ENCODE results near the gene FNDC8. TPM values are rescaled to one million over a fixed set of nuclear protein-coding genes. Genes with fewer than 3 reads are reported as not detected.

FNDC8 gene
- total RNA-seq (2014; rRNA removed; shearing (Covaris generic)): not detected in 2 replicates

- Histone ChIP-seq H3K4me1 (replicated peaks) (peaks cover 31% of the 10 kb centered on the region), H3K27me3 (replicated peaks) (no peaks in the 10 kb centered on the region), H3K36me3 (peaks cover 23% of the 10 kb centered on the region), H3K9me3 (replicated peaks) (no peaks in the 10 kb centered on the region), H3K4me3 (no peak within 1 kb of the TSS), H3K27ac (no peak within 1 kb of the TSS)
- no peak for DNase-seq (ENCODE audit: low read depth in 1 of 2, low spot score in 2 of 2)
Measured at GRCh38 chr17:35121315-35121714, at the start of gene FNDC8. TSS of gene FNDC8 (plus strand) at chr17:35121615. CDS start at chr17:35121694, 79 bp downstream.

- no peak overlapping the region for H3K27ac ChIP-seq
- H3K4me3 ChIP-seq: no peak overlapping the region
- H3K4me1 ChIP-seq (replicated peaks): peaks cover 24% of the 10 kb centered on the region
- no peaks in the 10 kb centered on the region for H3K27me3 ChIP-seq (replicated peaks)
- H3K36me3 ChIP-seq: no peaks in the 10 kb centered on the region
- no peaks in the 10 kb centered on the region for H3K9me3 ChIP-seq (replicated peaks)
- no peak for DNase-seq (ENCODE audit: low read depth in 1 of 2, low spot score in 2 of 2)
Measured at GRCh38 chr17:35073183-35073790, 48.1 kb upstream of the FNDC8 start.

DNA sequence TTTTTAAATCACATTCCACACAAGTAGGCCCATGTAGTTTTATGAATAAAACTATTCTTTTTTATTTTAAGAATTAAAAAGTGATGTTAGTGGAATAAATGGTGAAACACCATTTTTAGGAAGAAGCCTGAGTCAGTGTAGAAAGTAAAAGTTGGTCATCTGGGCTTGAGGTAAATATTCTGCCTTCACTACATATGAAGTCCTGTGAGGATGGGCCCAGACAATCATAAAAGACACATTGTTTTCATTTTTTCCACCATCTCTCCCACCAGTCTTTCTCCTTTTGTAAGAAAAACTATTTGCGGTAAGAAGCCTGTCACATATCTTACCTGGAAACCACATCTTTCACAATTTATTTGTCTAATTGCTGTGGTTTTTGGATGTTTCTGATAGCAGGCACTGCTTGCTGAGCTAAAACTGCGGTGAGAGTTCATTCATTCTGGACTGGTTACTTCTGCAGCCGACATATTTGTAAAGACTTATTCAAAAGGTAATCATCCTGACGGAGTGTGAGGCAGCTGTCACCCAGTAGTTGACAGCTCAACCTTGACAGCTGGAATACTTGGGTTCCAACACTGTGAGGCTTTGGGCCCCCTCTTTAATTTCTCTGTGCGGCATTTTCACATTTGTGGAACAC, 47.3 kb upstream of the FNDC8 start:
- H3K4me1 ChIP-seq (replicated peaks): peaks cover 24% of the 10 kb centered on the region

GRCh38 chr17:35074711-35075707, 46.4 kb upstream of the FNDC8 start:
- Histone ChIP-seq H3K4me1 (replicated peaks) (peaks cover 24% of the 10 kb centered on the region), H3K4me3 (no peak overlapping the region), H3K27me3 (replicated peaks) (no peaks in the 10 kb centered on the region), H3K27ac (no peak overlapping the region), H3K9me3 (replicated peaks) (no peaks in the 10 kb centered on the region), H3K36me3 (no peaks in the 10 kb centered on the region)
- DNase-seq (ENCODE audit: low read depth in 1 of 2, low spot score in 2 of 2): no peak

More for the DNA sequence above, 47.3 kb upstream of the FNDC8 start:
- H3K4me3 ChIP-seq: no peak overlapping the region
- no peaks in the 10 kb centered on the region for H3K27me3 ChIP-seq (replicated peaks)
- H3K36me3 ChIP-seq: no peaks in the 10 kb centered on the region
- no peaks in the 10 kb centered on the region for H3K9me3 ChIP-seq (replicated peaks)
- H3K27ac ChIP-seq: no peak overlapping the region
- DNase-seq (ENCODE audit: low read depth in 1 of 2, low spot score in 2 of 2): no peak

DNA sequence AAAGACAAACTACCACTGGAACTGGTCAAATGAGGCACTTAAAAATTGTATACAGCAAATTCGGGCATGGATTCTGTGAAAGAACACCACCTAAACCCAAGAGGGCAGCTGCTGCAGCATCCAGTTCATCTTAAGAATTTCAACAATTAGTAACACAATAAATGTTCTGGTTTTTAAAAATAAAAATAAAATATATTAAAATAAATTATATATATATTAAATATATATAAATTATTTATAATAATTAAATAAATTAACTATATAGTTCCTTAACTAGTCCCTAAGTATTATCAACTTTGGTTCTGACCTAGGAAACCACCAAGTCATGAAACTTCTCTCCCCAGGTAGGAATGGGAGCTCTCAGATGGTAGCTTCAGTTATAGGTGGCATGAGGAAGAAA, 44.5 kb upstream of the FNDC8 start:
- DNase-seq (ENCODE audit: low read depth in 1 of 2, low spot score in 2 of 2): no peak
- H3K36me3 ChIP-seq: no peaks in the 10 kb centered on the region
- no peak overlapping the region for H3K4me3 ChIP-seq
- H3K27ac ChIP-seq: no peak overlapping the region
- peaks cover 24% of the 10 kb centered on the region for H3K4me1 ChIP-seq (replicated peaks)
- no peaks in the 10 kb centered on the region for H3K27me3 ChIP-seq (replicated peaks)
- no peaks in the 10 kb centered on the region for H3K9me3 ChIP-seq (replicated peaks)

DNA sequence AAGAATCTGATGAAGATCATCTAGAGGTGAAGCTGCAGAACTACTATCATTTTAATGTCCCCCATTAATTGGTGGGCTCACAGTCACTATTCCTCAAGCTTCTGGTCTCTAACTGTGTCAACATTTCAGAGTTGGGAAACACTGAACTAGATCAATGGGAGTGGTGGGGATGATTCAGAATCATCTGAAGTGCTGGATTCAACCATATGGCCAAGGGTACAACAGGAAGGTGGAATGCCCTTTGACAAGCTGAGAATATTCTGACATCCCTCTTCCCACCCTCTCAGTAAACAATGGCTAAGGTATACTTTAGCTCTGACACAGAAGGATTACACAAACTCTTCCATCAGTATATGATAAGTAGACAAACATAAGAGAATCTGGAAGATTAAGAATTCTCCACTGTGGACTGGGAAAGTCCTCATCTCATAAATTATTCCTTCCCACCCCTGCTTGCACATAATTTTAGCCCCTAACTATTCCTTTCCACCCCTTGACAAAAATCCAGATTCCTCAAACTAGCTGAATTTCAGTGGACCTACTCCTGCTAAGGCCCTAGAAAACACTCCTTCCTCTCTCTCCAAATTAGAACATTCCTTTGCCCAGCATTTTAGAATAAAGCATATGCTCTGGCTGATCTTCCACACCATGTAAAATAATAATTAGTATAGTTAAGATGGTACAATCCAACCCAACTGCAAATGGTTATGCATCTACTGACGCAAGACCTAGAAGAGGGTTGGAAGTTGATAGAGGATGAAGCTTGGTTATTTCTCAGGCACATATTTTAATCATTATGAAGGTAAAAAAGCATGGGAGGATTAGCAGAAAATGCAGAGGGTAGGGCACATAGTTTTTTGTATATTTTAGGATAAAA, 41.6 kb upstream of the FNDC8 start:
- no peaks in the 10 kb centered on the region for H3K27me3 ChIP-seq (replicated peaks)
- H3K4me1 ChIP-seq (replicated peaks): peaks cover 36% of the 10 kb centered on the region
- H3K9me3 ChIP-seq (replicated peaks): no peaks in the 10 kb centered on the region
- no peak overlapping the region for H3K27ac ChIP-seq
- no peak overlapping the region for H3K4me3 ChIP-seq
- no peak for DNase-seq (ENCODE audit: low read depth in 1 of 2, low spot score in 2 of 2)
- H3K36me3 ChIP-seq: no peaks in the 10 kb centered on the region

- Histone ChIP-seq H3K4me3 (no peak overlapping the region), H3K36me3 (no peaks in the 10 kb centered on the region), H3K27ac (no peak overlapping the region), H3K27me3 (replicated peaks) (no peaks in the 10 kb centered on the region), H3K4me1 (replicated peaks) (peaks cover 37% of the 10 kb centered on the region), H3K9me3 (replicated peaks) (no peaks in the 10 kb centered on the region)
- no peak for DNase-seq (ENCODE audit: low read depth in 1 of 2, low spot score in 2 of 2)
Measured at GRCh38 chr17:35080536-35080935, 40.9 kb upstream of the FNDC8 start.

DNA sequence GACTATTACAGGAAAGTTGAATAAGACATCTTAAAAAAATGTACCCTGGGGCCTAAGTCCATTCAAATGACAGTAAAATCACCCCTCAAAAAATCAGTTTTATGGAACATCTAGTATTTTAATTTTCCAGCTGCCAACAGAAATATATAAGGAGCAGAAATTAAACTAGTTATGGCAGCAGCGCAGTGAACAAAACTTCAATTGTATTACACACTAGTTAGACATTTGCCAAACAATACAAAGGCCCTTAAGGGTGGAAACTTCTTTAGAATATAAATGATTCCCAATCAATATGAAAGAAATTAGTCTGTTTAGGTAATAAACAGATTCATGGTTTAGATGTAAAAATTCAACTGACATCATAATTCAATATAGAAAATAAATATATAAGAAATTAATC, 39.8 kb upstream of the FNDC8 start:
- H3K4me1 ChIP-seq (replicated peaks): peaks cover 39% of the 10 kb centered on the region
- H3K9me3 ChIP-seq (replicated peaks): no peaks in the 10 kb centered on the region
- no peak for DNase-seq (ENCODE audit: low read depth in 1 of 2, low spot score in 2 of 2)
- H3K27ac ChIP-seq: no peak overlapping the region
- no peaks in the 10 kb centered on the region for H3K27me3 ChIP-seq (replicated peaks)
- H3K36me3 ChIP-seq: no peaks in the 10 kb centered on the region
- H3K4me3 ChIP-seq: no peak overlapping the region

GRCh38 chr17:35082073-35082657, 39.2 kb upstream of the FNDC8 start:
- Histone ChIP-seq H3K27ac (0 out of 2 replicates have a peak overlapping the region, but pooled peaks have one; percentile 6), H3K4me3 (no peak overlapping the region), H3K27me3 (replicated peaks) (no peaks in the 10 kb centered on the region), H3K4me1 (replicated peaks) (peaks cover 39% of the 10 kb centered on the region), H3K9me3 (replicated peaks) (no peaks in the 10 kb centered on the region), H3K36me3 (no peaks in the 10 kb centered on the region)
- DNase-seq (ENCODE audit: low read depth in 1 of 2, low spot score in 2 of 2): peak; percentile 50 to 72

GRCh38 chr17:35083071-35083470, 38.3 kb upstream of the FNDC8 start:
- H3K4me1 ChIP-seq (replicated peaks): peaks cover 47% of the 10 kb centered on the region
- H3K27ac ChIP-seq: no peak overlapping the region
- DNase-seq (ENCODE audit: low read depth in 1 of 2, low spot score in 2 of 2): no peak
- H3K36me3 ChIP-seq: no peaks in the 10 kb centered on the region
- no peak overlapping the region for H3K4me3 ChIP-seq
- no peaks in the 10 kb centered on the region for H3K9me3 ChIP-seq (replicated peaks)
- no peaks in the 10 kb centered on the region for H3K27me3 ChIP-seq (replicated peaks)

- no peak overlapping the region for H3K4me3 ChIP-seq
- 0 out of 2 replicates have a peak, but pooled peaks cover 4% of the 10 kb centered on the region for H3K9me3 ChIP-seq (replicated peaks)
- DNase-seq (ENCODE audit: low read depth in 1 of 2, low spot score in 2 of 2): no peak
- H3K27ac ChIP-seq: peak overlapping the region; percentile 15; the same call in 1 of the 2 replicates
- no peaks in the 10 kb centered on the region for H3K27me3 ChIP-seq (replicated peaks)
- 0 out of 2 replicates have a peak, but pooled peaks cover 3% of the 10 kb centered on the region for H3K36me3 ChIP-seq
- peaks cover 57% of the 10 kb centered on the region for H3K4me1 ChIP-seq (replicated peaks)
Measured at GRCh38 chr17:35084987-35085386, 36.4 kb upstream of the FNDC8 start.

DNA sequence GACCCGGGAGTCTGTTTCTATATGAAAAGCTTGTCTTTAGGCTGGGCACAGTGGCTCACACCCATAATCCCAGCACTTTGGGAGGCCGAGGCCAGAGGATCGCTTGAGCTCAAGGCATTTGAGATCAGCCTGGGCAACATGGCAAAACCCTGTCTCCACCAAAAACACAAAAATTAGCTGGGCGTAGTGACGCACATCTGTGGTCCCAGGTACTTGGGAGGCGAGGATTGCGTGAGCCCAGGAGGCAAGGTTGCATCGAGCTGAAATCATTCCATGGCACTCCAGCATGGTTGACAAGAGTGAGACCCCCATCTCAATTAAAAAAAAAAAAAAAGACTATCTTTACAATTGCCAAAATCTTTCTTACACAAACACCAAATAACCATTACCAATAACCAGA, 35.3 kb upstream of the FNDC8 start:
- DNase-seq (ENCODE audit: low read depth in 1 of 2, low spot score in 2 of 2): no peak
- H3K36me3 ChIP-seq: 0 out of 2 replicates have a peak, but pooled peaks cover 3% of the 10 kb centered on the region
- 0 out of 2 replicates have a peak, but pooled peaks cover 4% of the 10 kb centered on the region for H3K9me3 ChIP-seq (replicated peaks)
- no peak overlapping the region for H3K27ac ChIP-seq
- H3K27me3 ChIP-seq (replicated peaks): no peaks in the 10 kb centered on the region
- peaks cover 57% of the 10 kb centered on the region for H3K4me1 ChIP-seq (replicated peaks)
- no peak overlapping the region for H3K4me3 ChIP-seq
